Measurements from ENCODE around the gene ATP7B.
"Not testable (repeated sequence)": the region's sequence is repeated elsewhere in the genome, so short reads cannot be mapped to it uniquely, and the experiment has no call there.

The ATP7B gene

GRCh38 chr13:51913421-51914136 is 97.7 kb downstream of the ATP7B start:
- ATAC-seq (ENCODE audit: low read depth) (no peak), DNase-seq (ENCODE audit: low spot score) (no peak)
- no peaks in the 10 kb centered on the region for H3K4me1 ChIP-seq (ENCODE audit: insufficient read depth, poor library complexity, severe bottlenecking)
- H3K27me3 ChIP-seq (ENCODE audit: insufficient read depth, poor library complexity, severe bottlenecking): no peaks in the 10 kb centered on the region
- H3K27ac ChIP-seq (ENCODE audit: poor library complexity, severe bottlenecking): no peak overlapping the region
- TF ChIP-seq CTCF (IDR thresholded peaks at IDR 0.05; ENCODE audit: poor library complexity, severe bottlenecking): no peak
- no peaks in the 10 kb centered on the region for H3K9me3 ChIP-seq (ENCODE audit: severe bottlenecking)
- no peaks in the 10 kb centered on the region for H3K36me3 ChIP-seq (ENCODE audit: low read depth)
- H3K4me3 ChIP-seq (ENCODE audit: severe bottlenecking): no peak overlapping the region

GRCh38 chr13:51912511-51913225 is 98.6 kb downstream of the ATP7B start:
- Histone ChIP-seq H3K27me3 (ENCODE audit: insufficient read depth, poor library complexity, severe bottlenecking) (no peaks in the 10 kb centered on the region), H3K9me3 (ENCODE audit: severe bottlenecking) (no peaks in the 10 kb centered on the region), H3K4me1 (ENCODE audit: insufficient read depth, poor library complexity, severe bottlenecking) (no peaks in the 10 kb centered on the region), H3K4me3 (ENCODE audit: severe bottlenecking) (no peak overlapping the region), H3K36me3 (ENCODE audit: low read depth) (no peaks in the 10 kb centered on the region), H3K27ac (ENCODE audit: poor library complexity, severe bottlenecking) (no peak overlapping the region)
- TF ChIP-seq CTCF (IDR thresholded peaks at IDR 0.05; ENCODE audit: poor library complexity, severe bottlenecking): no peak
- no peak for DNase-seq (ENCODE audit: low spot score)
- no peak for ATAC-seq (ENCODE audit: low read depth)

GRCh38 chr13:51912091-51912490 is 99.2 kb downstream of the ATP7B start:
- Histone ChIP-seq H3K9me3 (ENCODE audit: severe bottlenecking) (no peaks in the 10 kb centered on the region), H3K4me1 (ENCODE audit: insufficient read depth, poor library complexity, severe bottlenecking) (no peaks in the 10 kb centered on the region), H3K27me3 (ENCODE audit: insufficient read depth, poor library complexity, severe bottlenecking) (no peaks in the 10 kb centered on the region), H3K36me3 (ENCODE audit: low read depth) (no peaks in the 10 kb centered on the region), H3K4me3 (ENCODE audit: severe bottlenecking) (no peak overlapping the region), H3K27ac (ENCODE audit: poor library complexity, severe bottlenecking) (no peak overlapping the region)
- ATAC-seq (ENCODE audit: low read depth) (peak; percentile 61), DNase-seq (ENCODE audit: low spot score) (no peak)
- no peak for TF ChIP-seq CTCF (IDR thresholded peaks at IDR 0.05; ENCODE audit: poor library complexity, severe bottlenecking)

- ATAC-seq (ENCODE audit: low read depth): no peak
- H3K9me3 ChIP-seq (ENCODE audit: severe bottlenecking): no peaks in the 10 kb centered on the region
- no peaks in the 10 kb centered on the region for H3K4me1 ChIP-seq (ENCODE audit: insufficient read depth, poor library complexity, severe bottlenecking)
Observed at GRCh38 chr13:51910508-51910907, 100.7 kb downstream of the ATP7B start.

GRCh38 chr13:51909265-51909664 is 102.0 kb downstream of the ATP7B start:
- not testable (repeated sequence) for H3K4me1 ChIP-seq (ENCODE audit: insufficient read depth, poor library complexity, severe bottlenecking); H3K4me3 ChIP-seq (ENCODE audit: severe bottlenecking); DNase-seq (ENCODE audit: low spot score); H3K9me3 ChIP-seq (ENCODE audit: severe bottlenecking); ATAC-seq (ENCODE audit: low read depth); H3K36me3 ChIP-seq (ENCODE audit: low read depth); H3K27me3 ChIP-seq (ENCODE audit: insufficient read depth, poor library complexity, severe bottlenecking); H3K27ac ChIP-seq (ENCODE audit: poor library complexity, severe bottlenecking)

More at GRCh38 chr13:51910508-51910907, 100.7 kb downstream of the ATP7B start:
- no peak overlapping the region for H3K4me3 ChIP-seq (ENCODE audit: severe bottlenecking)
- no peaks in the 10 kb centered on the region for H3K27me3 ChIP-seq (ENCODE audit: insufficient read depth, poor library complexity, severe bottlenecking)
- no peak overlapping the region for H3K27ac ChIP-seq (ENCODE audit: poor library complexity, severe bottlenecking)
- TF ChIP-seq CTCF (IDR thresholded peaks at IDR 0.05; ENCODE audit: poor library complexity, severe bottlenecking): no peak
- H3K36me3 ChIP-seq (ENCODE audit: low read depth): no peaks in the 10 kb centered on the region
- DNase-seq (ENCODE audit: low spot score): no peak
